SK-MEL-5 (cell line): ENCODE results near the gene LUC7L3. TPM values are rescaled to one million over a fixed set of nuclear protein-coding genes. Genes with fewer than 3 reads are reported as not detected.
"Not testable (repeated sequence)": the region's sequence is repeated elsewhere in the genome, so short reads cannot be mapped to it uniquely, and the experiment has no call there.

Experiments
- DNase-seq: peaks from one replicate; pipeline ENCODE4 v3.0.0-alpha.2; 2016; ENCODE audit warnings: low read depth, low spot score
- in situ Hi-C: cut with HindIII; loops from 2 replicates; pipeline ENCODE4 v1.10.0; 2016; ENCODE audit warnings: low sequenced_read_pairs, high pct_unique_total_duplicates, low pct_unique_long_range_greater_than_20kb
- small RNA-seq, 2 experiments: library from RNA; depleted of rRNA; stranded (forward); fragments of <200 nt; gene quantifications; one replicate each; pipeline ENCODE3, GENCODE V24; 2014
- total RNA-seq: library from RNA; depleted of rRNA; stranded (reverse); fragments of >200 nt; shearing (Covaris generic); gene quantifications from 2 replicates; pipeline ENCODE4 v1.2.3, GENCODE V29; 2014; rRNA removed

Gene LUC7L3
- total RNA-seq, 1 experiment from 2014 or later, result 29.4 TPM

DNA sequence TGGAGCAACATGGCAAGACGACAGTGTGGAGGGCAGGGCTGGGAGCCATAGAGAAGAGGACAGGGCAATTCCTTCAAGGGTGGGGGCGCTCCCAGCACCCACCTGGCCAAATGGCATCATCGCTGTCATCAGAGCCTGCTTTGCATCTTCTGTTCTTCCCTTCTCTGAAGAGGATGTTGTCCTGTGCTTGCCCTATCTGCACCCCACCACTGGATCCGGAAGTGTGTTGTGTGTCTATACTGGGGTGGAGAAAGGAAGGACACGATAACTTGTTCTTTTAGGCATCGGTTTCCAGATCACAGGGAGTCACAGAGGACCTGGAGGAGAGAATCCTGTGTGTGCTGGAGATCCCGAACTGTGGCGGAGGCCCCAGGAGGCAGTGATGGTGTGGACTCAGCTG lies 73.6 kb downstream of the LUC7L3 start:
- no peak for DNase-seq
- in situ Hi-C loops, result no loop called here

DNA sequence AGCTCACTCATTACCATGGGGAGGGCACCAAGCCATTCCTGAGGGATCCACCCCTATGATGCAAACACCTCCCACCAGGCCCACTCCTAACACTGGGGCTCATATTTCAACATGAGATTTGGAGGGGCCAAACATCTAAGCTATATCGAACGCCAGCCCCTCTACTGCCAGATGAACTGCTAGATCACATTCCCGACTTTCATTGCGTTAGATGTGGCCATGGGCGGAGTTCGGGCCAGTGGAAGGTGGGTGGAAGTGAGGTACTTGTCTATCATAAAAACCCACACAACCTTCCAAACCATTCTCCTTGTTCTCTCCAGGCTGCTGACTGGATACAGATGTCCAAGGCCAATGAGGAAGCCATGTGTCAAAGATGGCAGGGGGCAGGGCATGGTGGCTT lies 75.0 kb downstream of the LUC7L3 start:
- in situ Hi-C loops, result no loop called here
- no peak for DNase-seq

DNA sequence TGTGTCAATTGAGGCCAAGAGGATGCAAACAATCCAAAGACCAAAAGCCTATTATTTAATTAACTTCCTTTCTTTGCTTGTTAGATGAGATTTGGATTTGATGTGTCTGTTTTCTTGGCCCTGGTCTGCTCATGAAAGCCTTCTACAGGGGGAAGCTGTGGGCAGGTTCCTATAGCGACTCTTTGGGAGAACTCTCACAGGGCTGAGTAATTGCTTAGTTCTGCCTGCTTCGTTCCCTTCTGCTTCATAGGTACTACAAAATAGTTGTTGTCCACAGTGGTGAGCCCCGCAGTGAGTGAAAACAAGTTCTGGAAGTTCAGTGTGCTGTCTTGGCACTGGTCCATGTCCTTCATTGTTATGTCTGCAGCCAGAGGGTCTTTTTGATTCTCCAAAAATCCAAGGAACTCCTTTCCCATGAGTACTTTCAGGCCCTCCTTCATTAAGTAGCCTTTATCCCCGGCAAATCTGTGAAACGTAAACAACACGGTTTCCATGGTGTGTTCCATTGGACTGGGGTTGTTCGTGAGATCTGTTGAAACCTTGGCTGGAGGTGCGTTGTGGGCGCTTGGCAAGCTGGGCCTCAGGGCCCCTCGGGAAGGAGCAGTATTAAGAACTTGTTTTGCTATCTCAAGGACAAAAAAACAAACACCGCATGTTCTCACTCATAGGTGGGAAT lies 77.9 kb downstream of the LUC7L3 start:
- no peak for DNase-seq
- in situ Hi-C loops, result no loop called here

DNA sequence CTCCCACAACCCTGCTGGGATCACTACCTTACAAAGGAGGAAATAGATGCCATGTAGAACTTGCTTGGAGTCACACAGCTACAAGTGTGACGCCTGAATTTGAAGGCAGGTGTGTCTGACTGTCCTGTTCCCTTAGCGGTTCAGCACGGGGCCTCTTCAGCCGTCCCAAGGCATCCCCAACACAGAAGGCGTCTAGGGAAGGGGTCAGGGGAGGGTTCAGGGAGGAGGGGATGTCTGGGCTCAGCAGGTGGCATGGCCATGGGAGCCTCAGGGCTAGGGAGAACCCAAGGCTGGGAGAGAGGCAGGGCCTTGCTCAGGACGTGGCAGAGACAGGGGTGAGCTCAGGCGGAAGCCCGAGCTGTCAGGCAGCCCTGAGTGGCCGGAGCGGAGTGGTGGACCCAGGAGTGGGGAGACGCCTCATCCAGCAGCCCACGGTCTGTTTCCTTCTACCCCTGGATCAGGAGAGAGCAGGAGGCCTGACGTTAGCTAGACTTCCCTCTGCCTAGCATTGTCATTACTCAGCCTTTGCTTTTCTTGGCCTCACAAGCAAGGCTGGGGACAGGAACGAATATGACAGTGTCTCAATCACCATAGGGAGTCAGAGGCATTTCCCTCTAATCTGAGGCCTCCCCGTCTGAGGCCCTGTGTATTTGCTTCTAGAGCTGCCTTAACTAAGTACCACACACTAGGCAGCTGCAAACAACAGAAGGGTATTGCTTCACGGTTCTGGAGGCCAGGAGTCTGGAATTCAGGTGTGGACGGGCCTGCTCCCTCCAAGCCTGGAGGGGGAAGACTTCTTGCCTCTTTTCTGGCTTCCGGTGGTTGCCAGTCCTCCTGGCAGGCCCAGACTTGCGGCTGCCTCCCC lies 79.3 kb downstream of the LUC7L3 start:
- DNase-seq, result no peak
- in situ Hi-C loops, result no loop called here

DNA sequence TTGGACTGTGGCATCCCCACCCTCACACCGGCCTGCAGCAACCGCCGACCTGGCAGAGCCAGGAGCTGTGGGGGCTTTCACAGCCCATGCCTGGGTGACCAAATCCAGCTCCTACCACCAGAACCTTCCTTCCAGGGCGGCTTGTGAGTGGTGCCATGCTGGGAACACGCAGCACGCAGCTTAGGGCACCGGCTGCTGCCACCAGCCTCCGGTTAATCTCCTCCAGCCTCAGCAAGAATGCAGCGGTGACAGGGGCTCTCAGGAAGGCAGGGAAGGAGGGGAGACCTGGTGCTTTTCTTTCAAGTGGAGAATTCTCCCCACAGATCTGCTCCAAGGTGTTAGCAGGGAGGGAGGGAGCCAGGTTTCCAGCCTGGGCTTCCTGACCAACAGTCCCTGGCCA lies 80.2 kb downstream of the LUC7L3 start:
- in situ Hi-C loops, result no loop called here
- no peak for DNase-seq

DNA sequence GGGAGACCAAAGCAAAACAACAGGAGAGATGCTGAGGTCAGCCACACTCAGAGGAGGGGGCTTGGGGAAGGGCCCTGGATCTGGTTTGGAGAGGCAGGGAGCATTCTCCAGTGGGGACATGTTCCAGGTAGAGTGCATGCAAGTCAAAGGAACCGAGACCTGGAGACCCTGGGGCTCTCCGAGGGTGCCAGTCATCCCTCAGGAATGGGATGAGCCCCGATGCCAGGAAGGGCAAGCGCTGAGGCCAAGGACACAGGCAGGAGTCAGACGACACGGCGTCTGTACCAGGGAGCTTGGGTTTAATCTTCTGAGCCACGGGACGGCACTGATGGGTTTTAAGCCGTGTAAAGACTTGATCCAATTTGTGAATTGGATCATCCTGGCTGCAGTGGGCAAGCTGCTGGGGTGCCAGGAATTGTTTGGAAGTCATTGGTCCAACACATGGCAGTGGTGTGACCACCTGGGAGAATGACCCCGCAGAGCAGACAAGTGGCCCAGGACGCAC lies 80.8 kb downstream of the LUC7L3 start:
- in situ Hi-C loops, result no loop called here
- DNase-seq, result no peak

DNA sequence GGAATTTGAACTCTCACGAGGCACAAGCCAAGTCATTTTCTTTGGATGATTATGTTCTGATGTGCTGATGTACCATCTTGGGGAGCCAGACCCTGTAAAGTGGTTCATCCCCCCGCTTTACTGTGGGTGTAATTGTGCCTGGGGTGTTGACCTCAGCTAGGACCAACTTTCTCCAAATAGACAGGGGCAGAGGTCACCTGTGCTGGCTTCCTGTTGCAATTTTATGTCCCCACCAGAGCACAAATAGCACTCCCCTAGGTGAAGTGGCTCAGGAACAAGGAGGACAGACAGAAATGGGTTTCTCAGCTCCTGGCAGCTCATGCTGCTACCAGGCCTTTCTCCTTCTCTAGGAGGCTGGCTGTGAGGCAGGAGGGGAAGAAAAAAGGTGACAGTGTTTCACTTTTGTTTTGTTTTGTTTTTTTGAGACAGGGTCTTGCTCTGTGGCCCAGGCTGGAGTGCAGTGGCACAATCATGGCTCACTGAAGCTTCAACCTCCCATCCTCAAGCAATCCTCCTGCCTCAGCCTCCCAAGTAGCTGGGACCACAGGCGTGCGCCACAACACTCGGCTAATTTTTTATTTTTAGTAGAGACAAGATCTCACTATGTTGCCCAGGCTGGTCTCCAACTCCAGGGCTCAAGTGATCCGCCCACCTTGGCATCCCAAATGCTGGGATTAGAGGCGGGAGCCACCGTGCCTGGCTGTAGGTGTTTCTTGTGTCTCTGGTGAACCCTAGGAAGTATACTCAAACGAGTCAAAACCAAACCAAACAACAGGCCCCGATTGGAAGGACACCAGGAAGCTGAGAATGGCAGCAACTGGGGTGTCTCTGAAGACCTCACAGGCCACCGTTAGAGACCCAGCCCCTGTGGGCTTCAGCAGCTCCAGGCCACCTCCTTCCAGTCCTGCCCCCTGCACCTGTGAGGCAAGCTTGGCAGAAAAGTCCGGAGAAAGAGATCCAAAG lies 83.5 kb downstream of the LUC7L3 start:
- no peak for DNase-seq
- in situ Hi-C loops, result no loop called here

DNA sequence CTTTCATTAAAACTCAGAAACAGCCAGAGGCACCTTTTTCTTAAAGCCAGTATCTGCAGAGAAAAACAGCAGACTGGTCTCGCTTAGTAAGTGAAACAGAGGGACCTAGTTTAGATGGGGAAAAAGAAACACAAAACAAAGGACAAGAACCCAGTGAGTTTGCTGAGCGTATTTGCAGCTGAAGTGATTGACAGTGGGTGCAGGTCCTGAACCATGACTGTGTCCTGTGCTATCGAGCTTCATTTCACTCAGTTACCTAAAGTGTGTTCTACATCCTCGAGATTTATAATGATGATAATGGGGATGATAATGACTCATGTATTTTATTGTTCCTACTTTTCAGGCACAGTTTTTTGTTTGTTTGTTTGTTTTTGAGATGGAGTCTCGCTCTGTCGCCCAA lies 84.3 kb downstream of the LUC7L3 start:
- no peak for DNase-seq
- in situ Hi-C loops, result no loop called here

DNA sequence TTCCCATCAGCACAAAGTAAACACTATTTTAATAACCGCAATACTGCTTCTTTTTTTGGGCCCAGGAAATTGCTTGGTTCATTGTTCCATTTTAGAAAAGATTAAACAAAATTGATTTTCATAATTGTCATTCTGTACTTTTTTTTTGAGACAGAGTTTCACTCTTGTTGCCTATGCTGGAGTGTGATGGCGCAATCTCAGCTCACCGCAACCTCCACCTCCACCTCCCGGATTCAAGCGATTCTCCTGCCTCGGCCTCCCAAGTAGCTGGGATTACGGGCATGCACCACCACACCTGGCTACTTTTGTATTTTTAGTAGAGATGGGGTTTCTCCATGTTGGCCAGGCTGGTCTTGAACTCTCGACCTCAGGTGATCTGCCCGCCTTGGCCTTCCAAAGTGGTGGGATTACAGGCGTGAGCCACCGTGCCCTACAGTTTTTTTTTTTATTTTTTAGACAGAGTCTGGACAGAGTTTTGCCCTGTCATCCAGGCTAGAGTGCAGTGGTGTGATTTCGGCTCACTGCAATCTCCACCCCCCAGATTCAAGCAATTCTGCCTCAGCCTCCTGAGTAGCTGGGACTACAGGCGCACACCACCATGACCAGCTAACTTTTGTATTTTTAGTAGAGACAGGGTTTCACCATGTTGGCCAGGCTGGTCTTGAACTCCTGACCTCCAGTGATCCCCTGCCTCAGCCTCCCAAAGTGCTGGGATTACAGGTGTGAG lies 85.5 kb downstream of the LUC7L3 start:
- DNase-seq, in situ Hi-C loops: not testable (repeated sequence)

DNA sequence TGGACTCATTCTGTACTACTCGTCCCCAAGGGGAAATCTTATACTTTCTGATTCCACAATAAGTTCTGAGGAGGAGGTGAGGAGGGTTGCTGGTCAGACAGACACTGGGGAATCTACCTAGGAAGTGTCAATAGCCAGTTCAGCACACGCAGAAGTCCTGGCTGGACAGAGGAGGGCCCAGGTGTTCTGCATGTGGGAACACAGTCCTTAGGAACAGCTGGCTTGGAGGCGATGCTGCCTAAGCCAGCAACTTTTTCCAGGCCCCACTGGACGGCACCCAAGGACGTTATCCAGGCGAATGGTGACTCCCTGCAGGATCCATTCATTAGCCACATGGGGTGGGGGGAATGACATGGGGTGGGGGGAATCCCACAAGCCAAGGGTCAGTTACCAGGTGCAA lies 86.1 kb downstream of the LUC7L3 start:
- no peak for DNase-seq
- in situ Hi-C loops, result no loop called here

Small RNA genes within 50 kb of the gene (small RNA-seq; reads per million reads assigned to genes)
- gene AC005921.1 (0 reads per million in 2 experiments), gene MIR8059 (0 reads per million in 2 experiments), gene RF00019 (0 reads per million in 2 experiments)

Other genes starting within 250 kb of the LUC7L3 start
- gene RSAD1, start 240.7 kb upstream of the LUC7L3 start, total RNA-seq, result 35.7 and 41.4 TPM in 2 replicates
- 0.32 and 1.5 TPM in 2 replicates for gene MYCBPAP, start 211.2 kb upstream of the LUC7L3 start, total RNA-seq
- gene EPN3, start 186.9 kb upstream of the LUC7L3 start, total RNA-seq, result 0.03 TPM in 1 of 2 replicates, not detected in the other
- gene SPATA20, start 172.4 kb upstream of the LUC7L3 start, total RNA-seq, result 46.6 and 50.9 TPM in 2 replicates
- not detected in 2 replicates for gene CACNA1G, start 158.9 kb upstream of the LUC7L3 start, total RNA-seq
- gene ABCC3, start 84.7 kb upstream of the LUC7L3 start, total RNA-seq, result not detected in 2 replicates
- 49.0 and 53.4 TPM in 2 replicates for gene ANKRD40, start 11.7 kb upstream of the LUC7L3 start, total RNA-seq
- gene ANKRD40CL, start 47.9 kb downstream of the LUC7L3 start, total RNA-seq, result not detected in 2 replicates
- not detected in 2 replicates for gene WFIKKN2, start 116.0 kb downstream of the LUC7L3 start, total RNA-seq
- gene TOB1, start 146.8 kb downstream of the LUC7L3 start, total RNA-seq, result 23.3 and 23.7 TPM in 2 replicates